GM12878 (cell line): ENCODE results near the gene KATNIP. TPM values are rescaled to one million over a fixed set of nuclear protein-coding genes. Genes with fewer than 3 reads are reported as not detected.

Source experiments
- ATAC-seq: fragments of 200-7000 bp; cut with Tn5 transposase; 3 replicates; pipeline ENCODE4 v1.9.1; 2020; ENCODE audit warnings: mild to moderate bottlenecking, moderate library complexity
- BruUV-seq: library from RNA; stranded (reverse); fragments of 400-500 nt; replicated peaks from 2 replicates; lab custom pipeline; 2021; lab: Mats Ljungman, UMichigan
- CTCF ChIA-PET: fragments of 300-600 bp; sonication (Branson Sonifier 250); formaldehyde crosslinking; extraction: SDS; loops from one replicate; lab custom pipeline; 2021; ENCODE audit warnings: inconsistent platforms; lab: Yijun Ruan, JAX
- POLR2A ChIA-PET: fragments of 350-600 bp; formaldehyde crosslinking; extraction: SDS; loops from one replicate; lab custom pipeline; 2021; ENCODE audit warnings: inconsistent platforms; lab: Charles Lee
- RAD21 ChIA-PET: fragments of 300-600 bp; sonication (Branson Sonifier 250); formaldehyde crosslinking; loops from one replicate; lab custom pipeline; 2023; ENCODE audit warnings: antibody characterized with exemption; ENCODE audit not compliant: unreplicated experiment; lab: Charles Lee
- SMC1A ChIA-PET: fragments of 300-600 bp; sonication (Branson Sonifier 250); formaldehyde crosslinking; loops from one replicate; lab custom pipeline; 2023; ENCODE audit not compliant: unreplicated experiment, uncharacterized antibody; lab: Charles Lee
- DNase-seq: peaks from one replicate; pipeline ENCODE4 v3.0.0-alpha.2; 2011; ENCODE audit warnings: low read depth, low spot score
- FAIRE-seq: peaks from 3 replicates; lab custom pipeline; 2011; peaks lifted over from hg19 to GRCh38; lab: Jason Lieb, UNC
- H2AFZ ChIP-seq: 2 replicates; pipeline ENCODE4 v1.6.0; 2011; ENCODE audit warnings: low read depth, low read length, control low read depth; ENCODE audit not compliant: control insufficient read depth
- H3K27ac ChIP-seq: 2 replicates; pipeline ENCODE4 v1.5.1; 2011; ENCODE audit warnings: control low read depth; ENCODE audit not compliant: control insufficient read depth, insufficient read depth
- H3K27me3 ChIP-seq, 2 experiments: replicated peaks in 1 of 2; 2 replicates each; pipeline versions ENCODE4 v1.6.0 to v1.6.1; 2011; ENCODE audit warnings: low read length in 1 of 2; ENCODE audit not compliant: control insufficient read depth in 2 of 2, insufficient read depth in 2 of 2
- H3K36me3 ChIP-seq, 2 experiments: 2 replicates each; pipeline ENCODE4 v1.5.1; 2011; ENCODE audit warnings: low read length in 1 of 2; ENCODE audit not compliant: control insufficient read depth in 2 of 2, insufficient read depth in 2 of 2
- H3K4me1 ChIP-seq: 2 replicates; pipeline ENCODE4 v1.6.1; 2011; ENCODE audit warnings: mild to moderate bottlenecking, low read length, moderate library complexity, mixed read lengths; ENCODE audit not compliant: control insufficient read depth, insufficient read depth
- H3K4me2 ChIP-seq: 2 replicates; pipeline ENCODE4 v1.6.0; 2011; ENCODE audit warnings: control low read depth; ENCODE audit not compliant: control insufficient read depth, insufficient read depth
- H3K4me3 ChIP-seq: fragments of 200-600 bp; sonication (generic); 2 replicates; pipeline ENCODE4 v1.5.1; 2016
- H3K79me2 ChIP-seq: 2 replicates; pipeline ENCODE4 v1.6.0; 2011; ENCODE audit warnings: low read length; ENCODE audit not compliant: control insufficient read depth, insufficient read depth
- H3K9ac ChIP-seq: 2 replicates; pipeline ENCODE4 v1.8.0; 2011; ENCODE audit warnings: low read length, control low read depth, mixed read lengths; ENCODE audit not compliant: control insufficient read depth, insufficient read depth
- H3K9me3 ChIP-seq: replicated peaks from 3 replicates; pipeline ENCODE4 v1.5.1; 2011; ENCODE audit warnings: mild to moderate bottlenecking, low read length; ENCODE audit not compliant: control insufficient read depth, insufficient read depth
- H4K20me1 ChIP-seq: 2 replicates; pipeline ENCODE4 v1.6.0; 2011; ENCODE audit not compliant: control insufficient read depth, insufficient read depth
- ASH2L ChIP-seq: fragments of 300-600, 200-600 bp; sonication (generic); IDR thresholded peaks from 2 replicates; pipeline ENCODE4 v1.6.1; 2017; ENCODE audit warnings: low read depth, mild to moderate bottlenecking, borderline replicate concordance
- FOXM1 ChIP-seq: IDR thresholded peaks from 2 replicates; pipeline ENCODE4 v1.6.1; 2012; ENCODE audit warnings: low read depth, mild to moderate bottlenecking, inconsistent platforms, low read length, moderate library complexity
- GATAD2B ChIP-seq: fragments of 450-650 bp; conservative IDR thresholded peaks from 2 replicates; pipeline ENCODE4 v1.6.1; 2017; ENCODE audit warnings: low read depth, mild to moderate bottlenecking, moderate library complexity
- KDM1A ChIP-seq: fragments of 200-600 bp; sonication (generic); IDR thresholded peaks from 2 replicates; pipeline ENCODE4 v1.6.1; 2016; ENCODE audit warnings: borderline replicate concordance
- MTA2 ChIP-seq: fragments of 450-650 bp; IDR thresholded peaks from 2 replicates; pipeline ENCODE4 v1.6.1; 2016; ENCODE audit warnings: low read depth, mild to moderate bottlenecking, moderate library complexity
- NFYA ChIP-seq: IDR thresholded peaks from 2 replicates; pipeline ENCODE4 v1.6.1; 2011; ENCODE audit warnings: low read depth, mild to moderate bottlenecking, low read length, improper control_type of control experiment, borderline replicate concordance
- PRDM15 ChIP-seq: fragments of 450-650 bp; formaldehyde crosslinking; IDR thresholded peaks from 2 replicates; pipeline ENCODE4 v1.4.0; 2020; ENCODE audit warnings: mild to moderate bottlenecking, moderate library complexity
- RAD51 ChIP-seq: fragments of 450-650 bp; IDR thresholded peaks from 2 replicates; pipeline ENCODE4 v1.6.1; 2016; ENCODE audit warnings: moderate library complexity, mild to moderate bottlenecking, inconsistent platforms
- RELB ChIP-seq: fragments of 450-650 bp; IDR thresholded peaks from 2 replicates; pipeline ENCODE4 v1.6.1; 2017; ENCODE audit warnings: low read depth, mild to moderate bottlenecking, moderate library complexity
- YBX1 ChIP-seq: fragments of 450-650 bp; IDR thresholded peaks from 2 replicates; pipeline ENCODE4 v1.6.1; 2016; ENCODE audit warnings: antibody characterized with exemption
- ZBTB11 ChIP-seq: fragments of 450-650 bp; formaldehyde crosslinking; IDR thresholded peaks from 2 replicates; pipeline ENCODE4 v1.5.0; 2022; ENCODE audit warnings: mild to moderate bottlenecking, missing genetic modification characterization
- ZZZ3 ChIP-seq: IDR thresholded peaks from 2 replicates; pipeline ENCODE4 v1.6.1; 2011; ENCODE audit warnings: low read depth; ENCODE audit not compliant: control insufficient read depth, insufficient read length
- WGBS: methylation state at CpG from one replicate; pipeline ENCODE4 v1.1.6; 2016; ENCODE audit warnings: low lambda C conversion rate; ENCODE audit not compliant: insufficient replicate concordance, insufficient coverage; ENCODE audit errors: missing lambda C conversion rate; 5-methylcytosine and 5-hydroxymethylcytosine counted together
- in situ Hi-C: fragments of 300-500 bp; cut with MboI; formaldehyde crosslinking; loops from 9 replicates; pipeline ENCODE4 v1.14.3; 2018; ENCODE audit warnings: mixed read lengths
- intact Hi-C: fragments of 100-400 bp; cut with micrococcal nuclease; formaldehyde crosslinking; loops from one replicate; pipeline ENCODE4 v1.14.2; 2022; ENCODE audit not compliant: unreplicated experiment
- polyA plus RNA-seq, 11 experiments: library from polyadenylated mRNA; depleted of rRNA in 4 of 11; unstranded in 6 of 11; stranded (reverse) in 5 of 11; fragments of >200 nt; fragmentation: Nextera tagmentation in 4 of 11; fragmentation: Illumina TruSeq in 1 of 11; extraction: Ambion mirVana in 4 of 11; extraction: Trizol in 1 of 11; gene quantifications; 1 replicate in 1 of 11; 2 replicates in 10 of 11; pipeline versions ENCODE4 v1.2.1 to v1.2.3, GENCODE V29; 2011 to 2016; ENCODE audit warnings: inconsistent platforms in 2 of 11, missing spikeins in 2 of 11, low read depth in 1 of 11
- total RNA-seq, 4 experiments: library from RNA; depleted of rRNA in 3 of 4; stranded (reverse); fragments of >200 nt in 3 of 4; fragmentation: Illumina TruSeq in 1 of 4; extraction: Trizol in 1 of 4; gene quantifications; 2 replicates each; pipeline versions ENCODE4 v1.2.1 to v1.2.3, GENCODE V29; 2013 to 2021

The KATNIP gene
- total and polyA plus RNA-seq, 10 of the 15 experiments (the other 5 are each of a cell fraction or from before 2014, with no cell fraction given) = 1.6 to 13.8 (median 9.1) TPM

GRCh38 chr16:27595475-27595874 is 45.5 kb downstream of the KATNIP start (continued):
- no peak for TF ChIP-seq PRDM15 (CRISPR knock-in tag)
- no peak for TF ChIP-seq YBX1
- no peak for TF ChIP-seq ZBTB11 (CRISPR knock-in tag)
- TF ChIP-seq FOXM1 = no peak

GRCh38 chr16:27595993-27596392 is 46.0 kb downstream of the KATNIP start:
- in situ Hi-C loops = no loop called here
- Histone ChIP-seq H2AFZ (no peak overlapping the region), H3K27ac (no peak overlapping the region), H3K9ac (no peak overlapping the region), H3K4me3 (no peak overlapping the region)
- SMC1A ChIA-PET = no interaction called here
- WGBS = 64% methylated on average over 6 of the region's 6 CpGs
- TF ChIP-seq KDM1A (no peak), ZZZ3 (no peak), ASH2L (no peak), RAD51 (no peak), GATAD2B (no peak), MTA2 (no peak), RELB (no peak), NFYA (no peak)
- TF ChIP-seq, all 136 proteins: peak for 0
- intact Hi-C loops = no loop called here
- no peaks in the 10 kb centered on the region for H3K27me3 ChIP-seq
- RAD21 ChIA-PET = no interaction called here
- POLR2A ChIA-PET = no interaction called here
- BruUV-seq = no TSS peak
- FAIRE-seq = no peak
- H3K79me2 ChIP-seq = no peaks in the 10 kb centered on the region
- no peaks in the 10 kb centered on the region for H3K9me3 ChIP-seq
- no peak for ATAC-seq
- H3K4me1 ChIP-seq = no peaks in the 10 kb centered on the region
- H4K20me1 ChIP-seq = no peaks in the 10 kb centered on the region
- CTCF ChIA-PET = no interaction called here
- no peak overlapping the region for H3K4me2 ChIP-seq
- H3K36me3 ChIP-seq = no peaks in the 10 kb centered on the region
- DNase-seq = no peak
